ENCODE results near the gene THUMPD2.

- TF ChIP-seq POLR2AphosphoS5 (IDR thresholded peaks at IDR 0.05) (no peak), CTCF (IDR thresholded peaks at IDR 0.05) (no peak), POLR2A (IDR thresholded peaks at IDR 0.05) (no peak)
Observed at GRCh38 chr2:39696838-39697237, 82.2 kb downstream of the THUMPD2 start.

All from breast epithelium (tissue), 3 donors.